Rectal smooth muscle tissue (tissue), 1 donor: ENCODE results near the gene SVOPL.
A peak's percentile ranks its signal among the peaks of the same experiment; 100 is the strongest.

Source experiments
- H3K27ac ChIP-seq: one replicate; pipeline ENCODE4 v1.7.0; 2013; ENCODE audit warnings: low read depth, low read length, inconsistent platforms
- H3K27me3 ChIP-seq: one replicate; pipeline ENCODE4 v1.7.0; 2013; ENCODE audit warnings: low read length; ENCODE audit not compliant: control insufficient read depth, insufficient read depth
- H3K36me3 ChIP-seq: one replicate; pipeline ENCODE4 v1.7.0; 2013; ENCODE audit warnings: low read length; ENCODE audit not compliant: control insufficient read depth, insufficient read depth
- H3K4me1 ChIP-seq: one replicate; pipeline ENCODE4 v1.7.0; 2013; ENCODE audit warnings: low read length; ENCODE audit not compliant: control insufficient read depth, insufficient read depth
- H3K4me3 ChIP-seq: one replicate; pipeline ENCODE4 v1.7.0; 2013; ENCODE audit warnings: low read length
- H3K9ac ChIP-seq: one replicate; pipeline ENCODE4 v1.7.0; 2013; ENCODE audit warnings: low read length

SVOPL gene

GRCh38 chr7:138563808-138564207 lies 137.4 kb downstream of the SVOPL start:
- Histone ChIP-seq H3K27ac (peak overlapping the region; percentile 6), H3K27me3 (no peaks in the 10 kb centered on the region), H3K4me3 (peak overlapping the region; percentile 25), H3K9ac (no peak overlapping the region), H3K36me3 (peaks cover 32% of the 10 kb centered on the region), H3K4me1 (no peaks in the 10 kb centered on the region)

GRCh38 chr7:138559448-138559847 lies 141.7 kb downstream of the SVOPL start:
- Histone ChIP-seq H3K27me3 (no peaks in the 10 kb centered on the region), H3K36me3 (peaks cover 43% of the 10 kb centered on the region), H3K4me3 (no peak overlapping the region), H3K9ac (no peak overlapping the region), H3K4me1 (no peaks in the 10 kb centered on the region), H3K27ac (no peak overlapping the region)

GRCh38 chr7:138556771-138557484 lies 144.2 kb downstream of the SVOPL start:
- no peak overlapping the region for H3K27ac ChIP-seq
- H3K9ac ChIP-seq = no peak overlapping the region
- no peak overlapping the region for H3K4me3 ChIP-seq
- H3K36me3 ChIP-seq = peaks cover 39% of the 10 kb centered on the region
- no peaks in the 10 kb centered on the region for H3K27me3 ChIP-seq
- H3K4me1 ChIP-seq = no peaks in the 10 kb centered on the region

GRCh38 chr7:138555684-138556083 lies 145.5 kb downstream of the SVOPL start:
- no peak overlapping the region for H3K9ac ChIP-seq
- no peaks in the 10 kb centered on the region for H3K4me1 ChIP-seq
- no peak overlapping the region for H3K4me3 ChIP-seq
- H3K27me3 ChIP-seq = no peaks in the 10 kb centered on the region
- H3K36me3 ChIP-seq = peaks cover 42% of the 10 kb centered on the region
- H3K27ac ChIP-seq = no peak overlapping the region

GRCh38 chr7:138554674-138555073 lies 146.5 kb downstream of the SVOPL start:
- peaks cover 41% of the 10 kb centered on the region for H3K36me3 ChIP-seq
- H3K27me3 ChIP-seq = no peaks in the 10 kb centered on the region
- no peak overlapping the region for H3K4me3 ChIP-seq
- no peaks in the 10 kb centered on the region for H3K4me1 ChIP-seq
- H3K27ac ChIP-seq = no peak overlapping the region
- H3K9ac ChIP-seq = no peak overlapping the region

- peaks cover 40% of the 10 kb centered on the region for H3K36me3 ChIP-seq
Observed at GRCh38 chr7:138553805-138554204, 147.4 kb downstream of the SVOPL start.

GRCh38 chr7:138551102-138551501 lies 150.1 kb downstream of the SVOPL start:
- H3K4me1 ChIP-seq = no peaks in the 10 kb centered on the region
- H3K36me3 ChIP-seq = peaks cover 27% of the 10 kb centered on the region
- H3K27me3 ChIP-seq = no peaks in the 10 kb centered on the region
- no peak overlapping the region for H3K9ac ChIP-seq
- no peak overlapping the region for H3K27ac ChIP-seq
- no peak overlapping the region for H3K4me3 ChIP-seq

More at GRCh38 chr7:138553805-138554204, 147.4 kb downstream of the SVOPL start:
- Histone ChIP-seq H3K4me1 (no peaks in the 10 kb centered on the region), H3K4me3 (no peak overlapping the region), H3K9ac (no peak overlapping the region), H3K27ac (no peak overlapping the region), H3K27me3 (no peaks in the 10 kb centered on the region)

GRCh38 chr7:138550337-138550736 lies 150.8 kb downstream of the SVOPL start:
- Histone ChIP-seq H3K27me3 (no peaks in the 10 kb centered on the region), H3K9ac (no peak overlapping the region), H3K4me1 (no peaks in the 10 kb centered on the region), H3K4me3 (no peak overlapping the region), H3K27ac (no peak overlapping the region), H3K36me3 (peaks cover 23% of the 10 kb centered on the region)

- H3K4me1 ChIP-seq = no peaks in the 10 kb centered on the region
- no peak overlapping the region for H3K4me3 ChIP-seq
- H3K27ac ChIP-seq = no peak overlapping the region
- H3K36me3 ChIP-seq = peaks cover 20% of the 10 kb centered on the region
- no peak overlapping the region for H3K9ac ChIP-seq
- no peaks in the 10 kb centered on the region for H3K27me3 ChIP-seq
Observed at GRCh38 chr7:138549082-138549481, 152.1 kb downstream of the SVOPL start.

GRCh38 chr7:138546829-138547228 lies 154.3 kb downstream of the SVOPL start:
- H3K36me3 ChIP-seq = peaks cover 10% of the 10 kb centered on the region
- no peaks in the 10 kb centered on the region for H3K4me1 ChIP-seq
- no peak overlapping the region for H3K4me3 ChIP-seq
- H3K9ac ChIP-seq = no peak overlapping the region
- no peak overlapping the region for H3K27ac ChIP-seq
- no peaks in the 10 kb centered on the region for H3K27me3 ChIP-seq

- H3K9ac ChIP-seq = no peak overlapping the region
- no peak overlapping the region for H3K4me3 ChIP-seq
- peaks cover 8% of the 10 kb centered on the region for H3K36me3 ChIP-seq
- H3K4me1 ChIP-seq = no peaks in the 10 kb centered on the region
- H3K27ac ChIP-seq = no peak overlapping the region
- no peaks in the 10 kb centered on the region for H3K27me3 ChIP-seq
Observed at GRCh38 chr7:138546064-138546619, 155.0 kb downstream of the SVOPL start.

- H3K4me3 ChIP-seq = no peak overlapping the region
- no peaks in the 10 kb centered on the region for H3K4me1 ChIP-seq
- peaks cover 3% of the 10 kb centered on the region for H3K36me3 ChIP-seq
- no peak overlapping the region for H3K27ac ChIP-seq
- H3K9ac ChIP-seq = no peak overlapping the region
- no peaks in the 10 kb centered on the region for H3K27me3 ChIP-seq
Observed at GRCh38 chr7:138545123-138545522, 156.0 kb downstream of the SVOPL start.
